Measurements from ENCODE around the gene PDE2A. TPM values are rescaled to one million over a fixed set of nuclear protein-coding genes. Genes with fewer than 3 reads are reported as not detected.

PDE2A gene
- total RNA-seq, 1 experiment from 2014 or later: 3.7 TPM

DNA sequence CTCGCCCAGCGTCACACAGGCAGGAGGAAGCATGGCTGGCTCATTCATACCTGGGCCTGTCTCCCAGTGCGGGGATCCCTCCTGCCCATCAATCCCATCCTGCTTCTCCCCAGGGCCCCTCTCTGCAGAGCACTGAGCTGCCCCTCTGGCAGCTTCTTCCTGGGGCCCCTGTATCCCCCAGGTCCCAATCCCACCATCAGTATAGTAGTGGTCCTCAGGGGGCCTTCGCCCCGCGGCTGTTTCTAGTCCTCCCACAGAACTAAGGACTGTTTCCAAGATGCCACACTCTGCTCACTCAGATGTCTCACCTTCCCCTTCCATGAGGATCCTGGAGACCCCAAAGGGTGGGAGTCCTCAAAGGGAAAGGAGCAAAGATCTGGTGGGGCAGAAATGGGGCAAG lies 97.6 kb downstream of the PDE2A start (continued):
- TF ChIP-seq, protein P1, sequence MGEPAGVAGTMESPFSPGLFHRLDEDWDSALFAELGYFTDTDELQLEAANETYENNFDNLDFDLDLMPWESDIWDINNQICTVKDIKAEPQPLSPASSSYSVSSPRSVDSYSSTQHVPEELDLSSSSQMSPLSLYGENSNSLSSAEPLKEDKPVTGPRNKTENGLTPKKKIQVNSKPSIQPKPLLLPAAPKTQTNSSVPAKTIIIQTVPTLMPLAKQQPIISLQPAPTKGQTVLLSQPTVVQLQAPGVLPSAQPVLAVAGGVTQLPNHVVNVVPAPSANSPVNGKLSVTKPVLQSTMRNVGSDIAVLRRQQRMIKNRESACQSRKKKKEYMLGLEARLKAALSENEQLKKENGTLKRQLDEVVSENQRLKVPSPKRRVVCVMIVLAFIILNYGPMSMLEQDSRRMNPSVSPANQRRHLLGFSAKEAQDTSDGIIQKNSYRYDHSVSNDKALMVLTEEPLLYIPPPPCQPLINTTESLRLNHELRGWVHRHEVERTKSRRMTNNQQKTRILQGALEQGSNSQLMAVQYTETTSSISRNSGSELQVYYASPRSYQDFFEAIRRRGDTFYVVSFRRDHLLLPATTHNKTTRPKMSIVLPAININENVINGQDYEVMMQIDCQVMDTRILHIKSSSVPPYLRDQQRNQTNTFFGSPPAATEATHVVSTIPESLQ (CRISPR knock-in tag; IDR thresholded peaks at IDR 0.05): no peak
- TF ChIP-seq FOXJ3 (CRISPR knock-in tag; IDR thresholded peaks at IDR 0.05; ENCODE audit: borderline replicate concordance) (no peak), TP53 (CRISPR knock-in tag; IDR thresholded peaks at IDR 0.05) (no peak), ATF1 (CRISPR knock-in tag; IDR thresholded peaks at IDR 0.05) (no peak)
- TF ChIP-seq, protein P2, sequence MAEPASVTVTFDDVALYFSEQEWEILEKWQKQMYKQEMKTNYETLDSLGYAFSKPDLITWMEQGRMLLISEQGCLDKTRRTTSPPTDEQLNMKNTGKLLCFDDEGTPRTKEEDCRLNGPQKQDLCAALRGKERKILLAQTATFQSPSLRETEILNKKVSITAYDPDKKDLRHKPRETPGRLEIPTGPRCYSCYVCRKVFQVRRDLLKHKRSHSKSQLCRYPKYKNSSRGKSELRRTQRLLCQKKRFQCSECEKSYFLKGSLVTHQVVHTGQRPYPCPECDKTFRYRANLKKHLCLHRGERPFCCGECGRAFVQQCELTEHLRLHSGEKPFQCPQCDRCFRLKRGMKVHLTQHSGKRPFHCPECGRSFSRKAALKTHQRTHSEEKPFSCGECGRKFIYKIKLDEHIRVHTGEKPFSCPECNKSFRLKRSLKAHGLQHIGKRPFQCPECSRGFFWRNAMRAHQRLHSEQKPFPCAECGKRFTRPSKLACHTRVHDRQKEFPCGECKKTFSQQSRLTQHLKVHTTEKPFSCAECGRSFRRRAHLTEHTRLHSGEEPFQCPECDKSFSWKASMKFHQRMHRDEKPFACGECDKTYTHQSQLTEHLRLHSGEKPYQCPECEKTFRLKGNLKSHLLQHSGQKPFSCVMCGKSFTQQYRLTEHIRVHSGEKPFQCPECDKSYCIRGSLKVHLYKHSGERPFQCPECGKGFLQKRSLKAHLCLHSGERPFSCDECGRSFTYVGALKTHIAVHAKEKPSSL (CRISPR knock-in tag; conservative IDR thresholded peaks at IDR 0.05): no peak

DNA sequence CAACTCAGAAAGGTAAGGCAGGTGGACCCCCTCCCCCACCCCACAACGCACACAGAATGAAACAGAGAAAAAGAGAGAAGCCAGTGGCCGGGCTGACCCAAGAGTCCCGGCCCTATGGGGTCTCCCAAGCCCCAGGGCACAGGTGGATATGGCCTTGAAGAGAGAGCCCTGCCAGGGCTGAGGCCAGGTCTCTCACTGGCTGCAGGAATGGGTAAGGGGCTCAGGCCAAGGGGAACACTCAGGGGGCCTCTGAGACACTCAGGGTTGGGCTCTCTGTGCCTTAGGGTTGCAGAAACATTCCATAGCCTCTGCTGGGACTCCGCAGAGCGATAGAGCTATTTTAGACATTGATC lies 98.0 kb downstream of the PDE2A start:
- CTCF ChIA-PET: interaction anchor here (1.0 to 4.3 kb wide), 5 partner anchors 9 to 121 kb away, joined by 3 to 28 read pairs (median 4); no protein-coding TSS in a partner anchor
- TF ChIP-seq, protein P3, sequence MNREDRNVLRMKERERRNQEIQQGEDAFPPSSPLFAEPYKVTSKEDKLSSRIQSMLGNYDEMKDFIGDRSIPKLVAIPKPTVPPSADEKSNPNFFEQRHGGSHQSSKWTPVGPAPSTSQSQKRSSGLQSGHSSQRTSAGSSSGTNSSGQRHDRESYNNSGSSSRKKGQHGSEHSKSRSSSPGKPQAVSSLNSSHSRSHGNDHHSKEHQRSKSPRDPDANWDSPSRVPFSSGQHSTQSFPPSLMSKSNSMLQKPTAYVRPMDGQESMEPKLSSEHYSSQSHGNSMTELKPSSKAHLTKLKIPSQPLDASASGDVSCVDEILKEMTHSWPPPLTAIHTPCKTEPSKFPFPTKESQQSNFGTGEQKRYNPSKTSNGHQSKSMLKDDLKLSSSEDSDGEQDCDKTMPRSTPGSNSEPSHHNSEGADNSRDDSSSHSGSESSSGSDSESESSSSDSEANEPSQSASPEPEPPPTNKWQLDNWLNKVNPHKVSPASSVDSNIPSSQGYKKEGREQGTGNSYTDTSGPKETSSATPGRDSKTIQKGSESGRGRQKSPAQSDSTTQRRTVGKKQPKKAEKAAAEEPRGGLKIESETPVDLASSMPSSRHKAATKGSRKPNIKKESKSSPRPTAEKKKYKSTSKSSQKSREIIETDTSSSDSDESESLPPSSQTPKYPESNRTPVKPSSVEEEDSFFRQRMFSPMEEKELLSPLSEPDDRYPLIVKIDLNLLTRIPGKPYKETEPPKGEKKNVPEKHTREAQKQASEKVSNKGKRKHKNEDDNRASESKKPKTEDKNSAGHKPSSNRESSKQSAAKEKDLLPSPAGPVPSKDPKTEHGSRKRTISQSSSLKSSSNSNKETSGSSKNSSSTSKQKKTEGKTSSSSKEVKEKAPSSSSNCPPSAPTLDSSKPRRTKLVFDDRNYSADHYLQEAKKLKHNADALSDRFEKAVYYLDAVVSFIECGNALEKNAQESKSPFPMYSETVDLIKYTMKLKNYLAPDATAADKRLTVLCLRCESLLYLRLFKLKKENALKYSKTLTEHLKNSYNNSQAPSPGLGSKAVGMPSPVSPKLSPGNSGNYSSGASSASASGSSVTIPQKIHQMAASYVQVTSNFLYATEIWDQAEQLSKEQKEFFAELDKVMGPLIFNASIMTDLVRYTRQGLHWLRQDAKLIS (CRISPR knock-in tag; IDR thresholded peaks at IDR 0.05; ENCODE audit: borderline replicate concordance): no peak
- no peak for TF ChIP-seq GTF2I (CRISPR knock-in tag; conservative IDR thresholded peaks at IDR 0.05)
- TF ChIP-seq TEAD4 (CRISPR knock-in tag; IDR thresholded peaks at IDR 0.05): no peak
- TF ChIP-seq, protein P4, sequence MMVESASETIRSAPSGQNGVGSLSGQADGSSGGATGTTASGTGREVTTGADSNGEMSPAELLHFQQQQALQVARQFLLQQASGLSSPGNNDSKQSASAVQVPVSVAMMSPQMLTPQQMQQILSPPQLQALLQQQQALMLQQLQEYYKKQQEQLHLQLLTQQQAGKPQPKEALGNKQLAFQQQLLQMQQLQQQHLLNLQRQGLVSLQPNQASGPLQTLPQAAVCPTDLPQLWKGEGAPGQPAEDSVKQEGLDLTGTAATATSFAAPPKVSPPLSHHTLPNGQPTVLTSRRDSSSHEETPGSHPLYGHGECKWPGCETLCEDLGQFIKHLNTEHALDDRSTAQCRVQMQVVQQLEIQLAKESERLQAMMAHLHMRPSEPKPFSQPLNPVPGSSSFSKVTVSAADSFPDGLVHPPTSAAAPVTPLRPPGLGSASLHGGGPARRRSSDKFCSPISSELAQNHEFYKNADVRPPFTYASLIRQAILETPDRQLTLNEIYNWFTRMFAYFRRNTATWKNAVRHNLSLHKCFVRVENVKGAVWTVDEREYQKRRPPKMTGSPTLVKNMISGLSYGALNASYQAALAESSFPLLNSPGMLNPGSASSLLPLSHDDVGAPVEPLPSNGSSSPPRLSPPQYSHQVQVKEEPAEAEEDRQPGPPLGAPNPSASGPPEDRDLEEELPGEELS (CRISPR knock-in tag; IDR thresholded peaks at IDR 0.05): no peak
- H3K4me3 Mint-ChIP-seq: no peak overlapping the region
- no peaks in the 10 kb centered on the region for H3K9me3 Mint-ChIP-seq
- H3K36me3 Mint-ChIP-seq: no peaks in the 10 kb centered on the region
- POLR2A ChIA-PET: no interaction called here
- peaks cover 4% of the 10 kb centered on the region; the same call in 1 of the 2 replicates for H3K4me1 Mint-ChIP-seq
- H3K27me3 Mint-ChIP-seq (ENCODE audit: low read depth): peaks cover 5% of the 10 kb centered on the region; the same call in 1 of the 2 replicates
- DNase-seq (ENCODE audit: low spot score) (no peak), ATAC-seq (no peak)
- no peak overlapping the region for H3K27ac Mint-ChIP-seq

DNA sequence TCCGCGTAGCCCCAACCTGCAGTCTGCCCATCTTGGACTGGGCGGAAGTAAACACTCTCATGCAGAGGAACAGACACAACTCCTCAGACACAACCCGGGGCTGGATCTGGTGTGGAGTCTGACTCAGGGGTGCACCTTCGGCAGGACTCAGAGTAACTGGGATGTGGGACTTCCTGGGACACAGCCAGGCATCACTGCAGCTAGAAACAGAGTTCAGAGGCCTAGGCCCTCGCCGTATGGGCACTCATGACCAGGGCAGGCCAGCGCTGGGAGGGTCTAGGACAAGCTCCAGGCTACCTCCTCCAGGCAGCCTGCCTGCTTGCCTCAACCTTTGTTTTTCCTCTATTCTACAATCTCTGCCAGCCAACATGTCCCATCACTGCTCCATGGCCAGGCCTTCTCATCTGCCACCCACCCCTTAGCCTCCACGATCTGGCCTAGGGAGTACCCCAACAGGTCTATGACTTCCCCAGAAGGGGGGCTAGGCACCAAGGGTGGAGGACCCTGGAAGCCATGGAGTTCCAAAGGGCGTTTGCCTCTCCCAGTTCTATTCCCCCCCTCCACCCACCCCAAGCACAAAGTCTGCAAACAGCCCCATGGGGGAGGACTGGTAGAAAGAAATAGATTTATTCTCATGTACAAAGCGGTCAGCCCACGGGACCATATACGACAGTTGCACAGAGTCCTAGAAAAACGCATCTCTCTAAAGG lies 98.5 kb downstream of the PDE2A start:
- CTCF ChIA-PET: interaction anchor here (1.0 to 4.3 kb wide), 10 partner anchors 9 to 353 kb away, joined by 3 to 144 read pairs (median 4); no protein-coding TSS in a partner anchor
- TF ChIP-seq HMGA2 (CRISPR knock-in tag; IDR thresholded peaks at IDR 0.05) (no peak), NR1H2 (CRISPR knock-in tag; IDR thresholded peaks at IDR 0.05) (no peak), ZNF671 (CRISPR knock-in tag; IDR thresholded peaks at IDR 0.05) (no peak), ZNF121 (CRISPR knock-in tag; IDR thresholded peaks at IDR 0.05) (no peak), ELF4 (CRISPR knock-in tag; IDR thresholded peaks at IDR 0.05; ENCODE audit: low read depth) (no peak)
- TF ChIP-seq, protein P5, sequence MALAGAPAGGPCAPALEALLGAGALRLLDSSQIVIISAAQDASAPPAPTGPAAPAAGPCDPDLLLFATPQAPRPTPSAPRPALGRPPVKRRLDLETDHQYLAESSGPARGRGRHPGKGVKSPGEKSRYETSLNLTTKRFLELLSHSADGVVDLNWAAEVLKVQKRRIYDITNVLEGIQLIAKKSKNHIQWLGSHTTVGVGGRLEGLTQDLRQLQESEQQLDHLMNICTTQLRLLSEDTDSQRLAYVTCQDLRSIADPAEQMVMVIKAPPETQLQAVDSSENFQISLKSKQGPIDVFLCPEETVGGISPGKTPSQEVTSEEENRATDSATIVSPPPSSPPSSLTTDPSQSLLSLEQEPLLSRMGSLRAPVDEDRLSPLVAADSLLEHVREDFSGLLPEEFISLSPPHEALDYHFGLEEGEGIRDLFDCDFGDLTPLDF (CRISPR knock-in tag; IDR thresholded peaks at IDR 0.05): no peak
- TF ChIP-seq, protein P6, sequence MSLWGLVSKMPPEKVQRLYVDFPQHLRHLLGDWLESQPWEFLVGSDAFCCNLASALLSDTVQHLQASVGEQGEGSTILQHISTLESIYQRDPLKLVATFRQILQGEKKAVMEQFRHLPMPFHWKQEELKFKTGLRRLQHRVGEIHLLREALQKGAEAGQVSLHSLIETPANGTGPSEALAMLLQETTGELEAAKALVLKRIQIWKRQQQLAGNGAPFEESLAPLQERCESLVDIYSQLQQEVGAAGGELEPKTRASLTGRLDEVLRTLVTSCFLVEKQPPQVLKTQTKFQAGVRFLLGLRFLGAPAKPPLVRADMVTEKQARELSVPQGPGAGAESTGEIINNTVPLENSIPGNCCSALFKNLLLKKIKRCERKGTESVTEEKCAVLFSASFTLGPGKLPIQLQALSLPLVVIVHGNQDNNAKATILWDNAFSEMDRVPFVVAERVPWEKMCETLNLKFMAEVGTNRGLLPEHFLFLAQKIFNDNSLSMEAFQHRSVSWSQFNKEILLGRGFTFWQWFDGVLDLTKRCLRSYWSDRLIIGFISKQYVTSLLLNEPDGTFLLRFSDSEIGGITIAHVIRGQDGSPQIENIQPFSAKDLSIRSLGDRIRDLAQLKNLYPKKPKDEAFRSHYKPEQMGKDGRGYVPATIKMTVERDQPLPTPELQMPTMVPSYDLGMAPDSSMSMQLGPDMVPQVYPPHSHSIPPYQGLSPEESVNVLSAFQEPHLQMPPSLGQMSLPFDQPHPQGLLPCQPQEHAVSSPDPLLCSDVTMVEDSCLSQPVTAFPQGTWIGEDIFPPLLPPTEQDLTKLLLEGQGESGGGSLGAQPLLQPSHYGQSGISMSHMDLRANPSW (CRISPR knock-in tag; conservative IDR thresholded peaks at IDR 0.05; ENCODE audit: low read depth): no peak
- TF ChIP-seq, protein P7, sequence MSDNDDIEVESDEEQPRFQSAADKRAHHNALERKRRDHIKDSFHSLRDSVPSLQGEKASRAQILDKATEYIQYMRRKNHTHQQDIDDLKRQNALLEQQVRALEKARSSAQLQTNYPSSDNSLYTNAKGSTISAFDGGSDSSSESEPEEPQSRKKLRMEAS (CRISPR knock-in tag; IDR thresholded peaks at IDR 0.05): no peak

More for the DNA sequence above, 98.5 kb downstream of the PDE2A start:
- peaks cover 5% of the 10 kb centered on the region; the same call in 1 of the 2 replicates for H3K27me3 Mint-ChIP-seq (ENCODE audit: low read depth)
- DNase-seq (ENCODE audit: low spot score): no peak
- peaks cover 4% of the 10 kb centered on the region; the same call in 1 of the 2 replicates for H3K4me1 Mint-ChIP-seq
- ATAC-seq: no peak
- no peaks in the 10 kb centered on the region for H3K36me3 Mint-ChIP-seq
- H3K4me3 Mint-ChIP-seq: no peak overlapping the region
- H3K9me3 Mint-ChIP-seq: no peaks in the 10 kb centered on the region
- POLR2A ChIA-PET: no interaction called here
- H3K27ac Mint-ChIP-seq: no peak overlapping the region

Measured in WTC11 (cell line).